Ishikawa (cell line): ENCODE data around the gene HIPK4.

Source experiments
- CEBPB ChIP-seq: IDR thresholded peaks from 2 replicates; pipeline ENCODE4 v1.6.1; 2012
- CREB1 ChIP-seq: IDR thresholded peaks from 2 replicates; pipeline ENCODE4 v1.6.1; 2012; ENCODE audit warnings: low read depth
- EGR1 ChIP-seq: IDR thresholded peaks from 2 replicates; pipeline ENCODE4 v1.6.1; 2012
- EP300 ChIP-seq: IDR thresholded peaks from 2 replicates; pipeline ENCODE4 v1.6.1; 2012; ENCODE audit warnings: borderline replicate concordance
- FOXM1 ChIP-seq: IDR thresholded peaks from 2 replicates; pipeline ENCODE4 v1.6.1; 2012; ENCODE audit warnings: low read depth, borderline replicate concordance
- MAX ChIP-seq: IDR thresholded peaks from 2 replicates; pipeline ENCODE4 v1.6.1; 2012
- NFIC ChIP-seq: IDR thresholded peaks from 2 replicates; pipeline ENCODE4 v1.6.1; 2012
- RAD21 ChIP-seq: IDR thresholded peaks from 2 replicates; pipeline ENCODE4 v1.6.1; 2012; ENCODE audit warnings: low read depth
- TAF1 ChIP-seq: IDR thresholded peaks from 2 replicates; pipeline ENCODE4 v1.6.1; 2012; ENCODE audit warnings: low read depth, mild to moderate bottlenecking
- TCF12 ChIP-seq: IDR thresholded peaks from 2 replicates; pipeline ENCODE4 v1.6.1; 2012; ENCODE audit warnings: low read depth
- TEAD4 ChIP-seq: IDR thresholded peaks from 2 replicates; pipeline ENCODE4 v1.6.1; 2012
- USF1 ChIP-seq: IDR thresholded peaks from 2 replicates; pipeline ENCODE4 v1.6.1; 2012
- YY1 ChIP-seq: IDR thresholded peaks from 2 replicates; pipeline ENCODE4 v1.6.1; 2012; ENCODE audit warnings: low read depth
- ZBTB7A ChIP-seq: IDR thresholded peaks from 2 replicates; pipeline ENCODE4 v1.6.1; 2012; ENCODE audit warnings: low read depth
- TF ChIP-seq, protein P1 (sequence below): IDR thresholded peaks from 2 replicates; pipeline ENCODE4 v1.6.1; 2012; ENCODE audit warnings: low read depth, mild to moderate bottlenecking

Gene HIPK4

DNA sequence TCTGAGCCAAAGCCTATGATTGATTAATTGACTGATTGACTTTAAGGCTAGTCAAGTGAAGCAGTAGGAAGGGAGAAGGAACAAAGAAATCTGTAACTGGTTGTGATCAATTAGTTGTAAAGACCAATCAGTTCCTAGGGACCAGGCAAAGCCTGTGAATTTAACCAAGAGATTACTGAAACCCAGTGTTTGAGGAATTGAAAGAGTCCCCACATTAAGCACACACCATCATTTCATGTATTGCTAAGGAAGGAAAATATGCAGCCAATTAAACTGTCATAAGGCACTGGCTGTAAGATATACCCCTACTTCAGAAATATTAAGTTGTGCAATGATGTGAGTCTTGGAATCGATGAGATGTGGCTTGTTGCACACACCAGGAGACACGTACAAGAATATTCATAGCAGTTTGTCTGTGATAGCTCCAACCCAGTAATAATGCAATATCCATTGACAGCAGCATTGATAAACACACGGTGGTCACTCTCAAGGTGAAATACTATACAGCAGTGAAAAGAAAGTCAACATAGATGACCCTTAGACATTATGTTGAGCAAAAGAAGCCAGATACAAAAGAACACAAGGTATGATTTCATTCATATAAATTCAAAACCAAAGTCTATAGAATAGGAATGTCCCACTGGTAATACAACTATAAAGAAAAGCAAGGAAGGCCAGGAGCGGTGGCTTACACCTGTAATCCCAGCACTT is 50.8 kb downstream of the HIPK4 start:
- TF ChIP-seq EGR1 = no peak
- no peak for TF ChIP-seq MAX
- TF ChIP-seq TCF12 = no peak
- TF ChIP-seq ZBTB7A = no peak
- TF ChIP-seq FOXM1 = no peak
- TF ChIP-seq EP300 = no peak
- no peak for TF ChIP-seq TAF1
- no peak for TF ChIP-seq YY1
- TF ChIP-seq, protein P1, sequence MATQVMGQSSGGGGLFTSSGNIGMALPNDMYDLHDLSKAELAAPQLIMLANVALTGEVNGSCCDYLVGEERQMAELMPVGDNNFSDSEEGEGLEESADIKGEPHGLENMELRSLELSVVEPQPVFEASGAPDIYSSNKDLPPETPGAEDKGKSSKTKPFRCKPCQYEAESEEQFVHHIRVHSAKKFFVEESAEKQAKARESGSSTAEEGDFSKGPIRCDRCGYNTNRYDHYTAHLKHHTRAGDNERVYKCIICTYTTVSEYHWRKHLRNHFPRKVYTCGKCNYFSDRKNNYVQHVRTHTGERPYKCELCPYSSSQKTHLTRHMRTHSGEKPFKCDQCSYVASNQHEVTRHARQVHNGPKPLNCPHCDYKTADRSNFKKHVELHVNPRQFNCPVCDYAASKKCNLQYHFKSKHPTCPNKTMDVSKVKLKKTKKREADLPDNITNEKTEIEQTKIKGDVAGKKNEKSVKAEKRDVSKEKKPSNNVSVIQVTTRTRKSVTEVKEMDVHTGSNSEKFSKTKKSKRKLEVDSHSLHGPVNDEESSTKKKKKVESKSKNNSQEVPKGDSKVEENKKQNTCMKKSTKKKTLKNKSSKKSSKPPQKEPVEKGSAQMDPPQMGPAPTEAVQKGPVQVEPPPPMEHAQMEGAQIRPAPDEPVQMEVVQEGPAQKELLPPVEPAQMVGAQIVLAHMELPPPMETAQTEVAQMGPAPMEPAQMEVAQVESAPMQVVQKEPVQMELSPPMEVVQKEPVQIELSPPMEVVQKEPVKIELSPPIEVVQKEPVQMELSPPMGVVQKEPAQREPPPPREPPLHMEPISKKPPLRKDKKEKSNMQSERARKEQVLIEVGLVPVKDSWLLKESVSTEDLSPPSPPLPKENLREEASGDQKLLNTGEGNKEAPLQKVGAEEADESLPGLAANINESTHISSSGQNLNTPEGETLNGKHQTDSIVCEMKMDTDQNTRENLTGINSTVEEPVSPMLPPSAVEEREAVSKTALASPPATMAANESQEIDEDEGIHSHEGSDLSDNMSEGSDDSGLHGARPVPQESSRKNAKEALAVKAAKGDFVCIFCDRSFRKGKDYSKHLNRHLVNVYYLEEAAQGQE = no peak
- no peak for TF ChIP-seq NFIC
- no peak for TF ChIP-seq USF1
- no peak for TF ChIP-seq CEBPB
- TF ChIP-seq RAD21 = no peak

- no peak for TF ChIP-seq FOXM1
- no peak for TF ChIP-seq USF1
These were observed 52.4 kb downstream of the HIPK4 start for GRCh38 chr19:40337594-40337993.

DNA sequence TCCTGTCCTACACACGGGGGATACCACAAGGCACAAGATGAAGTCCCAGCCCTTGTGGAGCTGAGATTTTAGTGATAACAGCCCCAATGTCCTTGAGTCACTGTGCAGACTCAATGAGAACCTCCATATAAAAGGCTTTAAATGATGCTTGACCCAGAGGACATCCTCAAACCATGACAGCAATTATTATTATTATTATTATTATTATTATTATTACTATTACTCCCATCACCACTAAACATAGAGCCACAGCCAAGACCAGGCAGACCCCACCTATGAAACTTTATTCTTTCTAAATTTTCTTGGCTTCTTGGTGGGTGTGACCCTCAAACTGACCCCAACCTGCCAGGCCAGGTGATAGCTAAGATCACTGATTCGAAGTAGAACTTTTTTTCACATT is 52.9 kb downstream of the HIPK4 start:
- TF ChIP-seq TAF1 = no peak
- TF ChIP-seq EP300 = no peak
- no peak for TF ChIP-seq USF1
- TF ChIP-seq FOXM1 = no peak

GRCh38 chr19:40336601-40336900 is 53.4 kb downstream of the HIPK4 start:
- no peak for TF ChIP-seq CREB1
- TF ChIP-seq EP300 = no peak
- no peak for TF ChIP-seq USF1
- TF ChIP-seq ZBTB7A = no peak
- TF ChIP-seq TEAD4 = no peak
- TF ChIP-seq, protein P1 = no peak
- no peak for TF ChIP-seq TCF12
- TF ChIP-seq RAD21 = no peak
- TF ChIP-seq MAX = no peak
- no peak for TF ChIP-seq NFIC
- TF ChIP-seq FOXM1 = no peak

DNA sequence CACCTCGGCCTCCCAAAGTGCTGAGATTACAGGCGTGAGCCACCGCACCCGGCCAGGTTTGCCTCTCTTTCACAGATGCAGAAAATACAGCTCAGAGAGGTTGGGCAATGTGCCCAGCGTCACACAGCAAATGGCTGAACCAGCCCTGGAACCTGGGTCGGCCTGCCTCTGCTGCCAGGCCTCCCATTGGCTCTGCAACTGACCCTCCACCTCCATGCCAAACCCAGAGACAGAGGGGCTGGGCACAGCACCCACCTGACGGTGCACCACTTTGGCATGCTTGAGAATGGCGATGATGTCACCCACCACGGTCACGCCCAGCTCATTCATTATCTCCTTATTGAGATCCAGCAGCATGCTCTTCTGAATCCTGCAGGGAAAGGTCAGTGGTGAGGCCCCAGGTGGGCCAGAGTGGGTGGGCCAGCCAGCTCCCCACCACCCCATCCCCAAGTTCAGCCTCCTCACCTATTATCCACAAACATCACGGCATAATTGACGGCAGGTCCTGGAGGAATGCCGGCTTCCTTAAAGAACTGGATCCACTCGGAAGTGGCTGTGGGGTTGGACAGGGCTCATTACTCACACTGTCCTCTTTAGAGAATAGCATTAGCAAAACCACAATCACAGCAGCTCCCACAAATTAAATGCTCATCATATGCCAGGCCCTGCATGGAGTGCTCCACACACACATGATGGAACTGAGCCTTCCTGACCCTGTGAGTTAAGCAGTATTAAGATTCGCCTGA is 54.0 kb downstream of the HIPK4 start:
- TF ChIP-seq CEBPB (no peak), EP300 (no peak), TAF1 (no peak), EGR1 (no peak), MAX (no peak), TCF12 (no peak), YY1 (no peak), USF1 (no peak), CREB1 (no peak), NFIC (no peak), TEAD4 (no peak), FOXM1 (no peak), RAD21 (no peak), ZBTB7A (no peak)
- TF ChIP-seq, protein P1 = no peak
